H1 (cell line): ENCODE measurements around the gene NEDD1. TPM values are rescaled to one million over a fixed set of nuclear protein-coding genes. Genes with fewer than 3 reads are reported as not detected.

Experiments used
- CBX8 ChIP-seq: fragments of 300-800, 300-1000 bp; sonication (generic); IDR thresholded peaks from 2 replicates; pipeline ENCODE4 v1.7.1; 2016; ENCODE audit warnings: low read depth, low read length, borderline replicate concordance
- CEBPB ChIP-seq: IDR thresholded peaks from 2 replicates; pipeline ENCODE4 v1.6.1; 2012; ENCODE audit warnings: low read depth, low read length
- CHD7 ChIP-seq: fragments of 300-600 bp; sonication (generic); IDR thresholded peaks from 2 replicates; pipeline ENCODE4 v1.7.1; 2012; ENCODE audit warnings: low read length, moderate library complexity, mild to moderate bottlenecking, inconsistent platforms; ENCODE audit not compliant: insufficient replicate concordance
- KDM4A ChIP-seq: IDR thresholded peaks from one replicate; pipeline ENCODE4 v1.7.1; 2012; ENCODE audit warnings: low read depth, mild to moderate bottlenecking, moderate library complexity, low read length, inconsistent platforms; ENCODE audit not compliant: severe bottlenecking
- polyA plus RNA-seq, 7 experiments: library from polyadenylated mRNA; depleted of rRNA in 3 of 7; stranded (reverse) in 5 of 7; unstranded in 2 of 7; fragments of >200 nt in 5 of 7; fragments of 200-250 nt in 2 of 7; gene quantifications; 1 replicate in 5 of 7; 2 replicates in 1 of 7; 4 replicates in 1 of 7; pipeline versions ENCODE4 v1.2.1 to v1.2.3, GENCODE V29; 2011 to 2013; ENCODE audit warnings: missing spikeins in 2 of 7, mixed read lengths in 2 of 7
- total RNA-seq: library from RNA; stranded (reverse); fragmentation: NEBNext Ultra II Directional; extraction: Animal tissue kit (Norgen Biotek cat#: 25700); gene quantifications from 2 replicates; pipeline ENCODE4 v1.2.1, GENCODE V29; 2021

Gene NEDD1
- total and polyA plus RNA-seq, 2 of the 8 experiments (the other 6 are each of a cell fraction or from before 2014, with no cell fraction given), result 9.0 to 26.6 TPM

- TF ChIP-seq CHD7 (no peak), CBX8 (no peak), KDM4A (no peak), CEBPB (no peak)
Observed at GRCh38 chr12:96879301-96879700, 27.8 kb upstream of the NEDD1 start (continued).
